HepG2 (cell line): ENCODE measurements around the gene POLR3F. TPM values are rescaled to one million over a fixed set of nuclear protein-coding genes. Genes with fewer than 3 reads are reported as not detected.

Experiments used
- ATAC-seq: fragments of 200-7000 bp; cut with Tn5 transposase; 3 replicates; pipeline ENCODE4 v1.9.1; 2020; ENCODE audit warnings: mild to moderate bottlenecking, moderate library complexity
- BruUV-seq: library from RNA; stranded (reverse); fragments of 400-500 nt; replicated peaks from 2 replicates; lab custom pipeline; 2021; lab: Mats Ljungman, UMichigan
- CTCF ChIA-PET: fragments of 300-600 bp; formaldehyde crosslinking; extraction: SDS; loops from one replicate; lab custom pipeline; 2021; ENCODE audit warnings: low total read pairs, inconsistent platforms, low intra/inter-chr PET ratio; lab: Yijun Ruan, JAX
- POLR2A ChIA-PET: fragments of 350-600 bp; sonication (Branson Sonifier 250); formaldehyde crosslinking; loops from one replicate; lab custom pipeline; 2020; ENCODE audit warnings: antibody characterized with exemption, inconsistent platforms; lab: Yijun Ruan, JAX
- DNase-seq: peaks from one replicate; pipeline ENCODE4 v3.0.0-alpha.2; 2015; ENCODE audit warnings: low spot score
- FAIRE-seq: peaks from 3 replicates; lab custom pipeline; 2011; peaks lifted over from hg19 to GRCh38; lab: Jason Lieb, UNC
- H2AFZ ChIP-seq: one replicate; pipeline ENCODE4 v1.6.1; 2011; ENCODE audit warnings: low read length, inconsistent platforms
- H3K27ac ChIP-seq: fragments of 300-600 bp; 3 replicates; pipeline ENCODE4 v1.8.0; 2011; ENCODE audit warnings: mixed run types, mild to moderate bottlenecking, mixed read lengths, low read length, inconsistent platforms; ENCODE audit not compliant: insufficient read depth; ENCODE audit errors: extremely low read length
- H3K27me3 ChIP-seq, 2 experiments: fragments of 200-600 bp in 1 of 2; 2 replicates in 1 of 2; 3 replicates in 1 of 2; pipeline versions ENCODE4 v1.6.0 to v1.8.0; 2011; ENCODE audit warnings: low read length in 2 of 2, mild to moderate bottlenecking in 2 of 2, moderate library complexity in 2 of 2, inconsistent platforms in 1 of 2; ENCODE audit not compliant: insufficient read depth in 2 of 2, control insufficient read depth in 1 of 2
- H3K36me3 ChIP-seq, 2 experiments: fragments of 200-600 bp in 1 of 2; replicated peaks in 1 of 2; 2 replicates in 1 of 2; 3 replicates in 1 of 2; pipeline versions ENCODE4 v1.5.1 to v1.8.0; 2011; ENCODE audit warnings: low read length in 2 of 2, inconsistent platforms in 1 of 2; ENCODE audit not compliant: insufficient read depth in 2 of 2, control insufficient read depth in 1 of 2
- H3K4me1 ChIP-seq: 2 replicates; pipeline ENCODE4 v1.5.1; 2012; ENCODE audit warnings: low read length, inconsistent platforms; ENCODE audit not compliant: insufficient read depth
- H3K4me2 ChIP-seq: 2 replicates; pipeline ENCODE4 v1.6.0; 2011; ENCODE audit warnings: low read depth, low read length, inconsistent platforms
- H3K4me3 ChIP-seq, 3 experiments: fragments of 200-600 bp in 1 of 3; sonication (generic), shearing (Covaris generic) in 1 of 3; replicated peaks in 1 of 3; 2 replicates each; pipeline ENCODE4 v1.5.1; 2011 to 2016; ENCODE audit warnings: low read length in 3 of 3, inconsistent platforms in 2 of 3, low read depth in 2 of 3, mild to moderate bottlenecking in 2 of 3, control low read depth in 1 of 3, mixed read lengths in 1 of 3; ENCODE audit not compliant: insufficient read depth in 1 of 3
- H3K79me2 ChIP-seq: one replicate; pipeline ENCODE4 v1.6.1; 2011; ENCODE audit warnings: low read length, inconsistent platforms; ENCODE audit not compliant: insufficient read depth
- H3K9ac ChIP-seq: 2 replicates; pipeline ENCODE4 v1.6.0; 2011; ENCODE audit warnings: mild to moderate bottlenecking, low read depth, low read length, inconsistent platforms; ENCODE audit not compliant: insufficient read depth
- H3K9me3 ChIP-seq: 2 replicates; pipeline ENCODE4 v1.5.1; 2012; ENCODE audit warnings: mild to moderate bottlenecking, low read length
- H4K20me1 ChIP-seq: 2 replicates; pipeline ENCODE4 v1.6.0; 2011; ENCODE audit warnings: inconsistent platforms, mild to moderate bottlenecking, low read length, moderate library complexity; ENCODE audit not compliant: insufficient read depth
- CEBPB ChIP-seq: IDR thresholded peaks from 2 replicates; pipeline ENCODE4 v1.6.1; 2011; ENCODE audit warnings: low read depth, low read length, improper control_type of control experiment, borderline replicate concordance
- HNF1A ChIP-seq, 2 experiments: sonication (generic) in 1 of 2; formaldehyde crosslinking in 1 of 2; IDR thresholded peaks; 2 replicates each; pipeline versions ENCODE4 v1.4.0 to v1.6.1; 2016 to 2020; ENCODE audit warnings: borderline replicate concordance in 1 of 2, low read depth in 1 of 2, mild to moderate bottlenecking in 1 of 2, missing genetic modification reagents in 1 of 2
- KDM4B ChIP-seq: sonication (generic); formaldehyde crosslinking; IDR thresholded peaks from 2 replicates; pipeline ENCODE4 v1.4.0; 2020; ENCODE audit warnings: missing genetic modification reagents
- PCBP1 ChIP-seq: fragments of 200-400 bp; formaldehyde crosslinking; IDR thresholded peaks from 2 replicates; pipeline ENCODE4 v1.6.1; 2017; ENCODE audit warnings: mild to moderate bottlenecking, low read depth, low read length, borderline replicate concordance
- SMAD9 ChIP-seq: sonication (generic); formaldehyde crosslinking; IDR thresholded peaks from 2 replicates; pipeline ENCODE4 v1.5.1; 2020; ENCODE audit warnings: mild to moderate bottlenecking, missing genetic modification reagents
- TFAP4 ChIP-seq: sonication (generic); IDR thresholded peaks from 2 replicates; pipeline ENCODE4 v1.6.1; 2016; ENCODE audit warnings: low read depth, borderline replicate concordance
- ZNF639 ChIP-seq: conservative IDR thresholded peaks from 2 replicates; pipeline ENCODE4 v1.6.1; 2018; ENCODE audit warnings: missing genetic modification reagents
- WGBS: methylation state at CpG from one replicate; pipeline ENCODE4 v1.1.6; 2017; ENCODE audit warnings: low lambda C conversion rate; 5-methylcytosine and 5-hydroxymethylcytosine counted together
- in situ Hi-C: cut with HindIII; loops from 2 replicates; pipeline ENCODE4 v1.10.0; 2017; ENCODE audit warnings: low pct_unique_long_range_greater_than_20kb; ENCODE audit not compliant: extremely low pct_ligation_motif_present
- intact Hi-C: fragments of 100-400 bp; cut with micrococcal nuclease; formaldehyde crosslinking; loops from one replicate; pipeline ENCODE4 v1.10.0; 2022; ENCODE audit not compliant: unreplicated experiment
- polyA plus RNA-seq, 8 experiments: library from polyadenylated mRNA; depleted of rRNA in 3 of 8; stranded (reverse) in 7 of 8; unstranded in 1 of 8; fragments of >200 nt; fragmentation: Illumina TruSeq in 4 of 8; extraction: Trizol in 4 of 8; gene quantifications; 2 replicates each; pipeline versions ENCODE4 v1.2.1 to v1.2.3, GENCODE V29; 2011 to 2016; ENCODE audit warnings: low read depth in 4 of 8, missing spikeins in 1 of 8, mixed read lengths in 1 of 8; ENCODE audit not compliant: insufficient read depth in 1 of 8
- total RNA-seq, 5 experiments: library from RNA; depleted of rRNA; stranded (reverse); fragments of >200 nt; fragmentation: Illumina TruSeq; extraction: Trizol; gene quantifications; 2 replicates each; pipeline ENCODE4 v1.2.3, GENCODE V29; 2016; ENCODE audit warnings: low read depth in 1 of 5

Gene POLR3F
- total and polyA plus RNA-seq, 2 of the 13 experiments (the other 11 are each of a cell fraction or from before 2014, with no cell fraction given), result 11.7 to 25.5 TPM

- TF ChIP-seq TFAP4 (no peak), KDM4B (CRISPR knock-in tag) (no peak), PCBP1 (no peak), CEBPB (no peak), SMAD9 (CRISPR knock-in tag) (no peak)
Measured at GRCh38 chr20:18456600-18456999, 10.6 kb upstream of the POLR3F start (continued).

GRCh38 chr20:18465536-18466200 lies 1.5 kb upstream of the POLR3F start:
- peak; percentile 30 for FAIRE-seq
- H3K27ac ChIP-seq, result no peak overlapping the region
- TF ChIP-seq HNF1A (IDR thresholded peaks at IDR 0.05; ENCODE audit: low read depth) (peak; percentile 47; the same call in 1 of the 2 replicates), HNF1A (CRISPR knock-in tag; IDR thresholded peaks at IDR 0.05; ENCODE audit: borderline replicate concordance) (no peak), ZNF639 (CRISPR knock-in tag) (no peak)
- TF ChIP-seq, all 625 proteins: peak for 1
- H3K9ac ChIP-seq, result peak overlapping the region; percentile 88; the same call in 1 of the 2 replicates
- no peaks in the 10 kb centered on the region; a peak in 1 of 5 replicates for H3K27me3 ChIP-seq
- peak overlapping the region; percentile 79 to 91 (median 83); a peak in 5 of 6 replicates for H3K4me3 ChIP-seq
- peaks cover 27% of the 10 kb centered on the region for H3K4me1 ChIP-seq
- WGBS, result 20% methylated on average over 6 of the region's 6 CpGs
- DNase-seq (no peak), ATAC-seq (no peak)
- intact Hi-C loops, result loop anchor here (1.0 to 10.0 kb wide), 3 partner anchors 49 to 141 kb away; partner anchors contain the start of gene DTD1
- in situ Hi-C loops, result no loop called here
- H3K36me3 ChIP-seq, result peaks cover 9 to 11% of the 10 kb centered on the region in 2 experiments; a peak in 4 of 5 replicates
- peaks cover 27% of the 10 kb centered on the region for H3K79me2 ChIP-seq
- peak overlapping the region; percentile 85 for H3K4me2 ChIP-seq
- H3K9me3 ChIP-seq, result no peaks in the 10 kb centered on the region
- H4K20me1 ChIP-seq, result no peaks in the 10 kb centered on the region
- ChIA-PET POLR2A (interaction anchor here (0.7 to 3.2 kb wide), 5 partner anchors 31 to 178 kb away, joined by 3 to 78 read pairs (median 16); partner anchors contain the start of genes RBBP9 and SEC23B), CTCF (no interaction called here)
- no TSS peak for BruUV-seq
- H2AFZ ChIP-seq, result peak overlapping the region; percentile 68
